NCI-H2227 (cell line): Measurements from ENCODE around the gene SPEM3.

Source experiments
- DNase-seq: peaks from one replicate; lab custom pipeline; 2025; ENCODE audit not compliant: unreplicated experiment; lab: John Stamatoyannopoulos, UW

SPEM3 gene

GRCh38 chr17:7419819-7420610 is 8.6 kb upstream of the SPEM3 start, which contains the start of gene SPEM1:
SPEM1 (plus strand) TSS chr17:7420324; CDS start chr17:7420385, 61 bp downstream.
- DNase-seq, result no peak

GRCh38 chr17:7421186-7421585 is 7.5 kb upstream of the SPEM3 start:
- no peak for DNase-seq

GRCh38 chr17:7423679-7424078 is 5.0 kb upstream of the SPEM3 start:
- DNase-seq, result no peak

- DNase-seq, result no peak
These were observed 3.3 kb upstream of the SPEM3 start, which contains the start of gene SPEM2 for GRCh38 chr17:7425316-7425715. SPEM2 (plus strand) TSS chr17:7425616; CDS start chr17:7425689, 73 bp downstream.

- DNase-seq, result no peak
These were observed 2.9 kb upstream of the SPEM3 start for GRCh38 chr17:7425756-7426155.

- DNase-seq, result no peak
These were observed 2.3 kb upstream of the SPEM3 start for GRCh38 chr17:7426203-7426863.

- DNase-seq, result no peak
These were observed 1.7 kb upstream of the SPEM3 start for GRCh38 chr17:7426896-7427489.

- no peak for DNase-seq
These were observed 1.1 kb upstream of the SPEM3 start for GRCh38 chr17:7427549-7427948.

GRCh38 chr17:7429722-7430121 is 1.1 kb downstream of the SPEM3 start:
- no peak for DNase-seq

GRCh38 chr17:7431231-7431630 is 2.6 kb downstream of the SPEM3 start:
- DNase-seq, result no peak

GRCh38 chr17:7432296-7432695 is 3.6 kb downstream of the SPEM3 start:
- DNase-seq, result no peak

GRCh38 chr17:7435676-7436555 is 7.3 kb downstream of the SPEM3 start:
- DNase-seq, result no peak

- DNase-seq, result peak; percentile 81
These were observed 8.1 kb downstream of the SPEM3 start for GRCh38 chr17:7436556-7437368.

- DNase-seq, result peak; percentile 44
These were observed 8.8 kb downstream of the SPEM3 start for GRCh38 chr17:7437369-7437863.

GRCh38 chr17:7437950-7438614 is 9.4 kb downstream of the SPEM3 start:
- peak; percentile 72 for DNase-seq

GRCh38 chr17:7438656-7439460 is 10.2 kb downstream of the SPEM3 start:
- DNase-seq, result no peak

GRCh38 chr17:7439462-7440112 is 10.9 kb downstream of the SPEM3 start, which contains the start of gene FGF11:
FGF11 (plus strand) TSS chr17:7439512; CDS start chr17:7439621, 109 bp downstream.
- no peak for DNase-seq
